Spleen (tissue), 11 donors: Measurements from ENCODE around the gene BAAT. TPM values are rescaled to one million over a fixed set of nuclear protein-coding genes. Genes with fewer than 3 reads are reported as not detected.

Experiments used
- DNase-seq: peaks from one replicate; pipeline ENCODE4 v3.0.0-alpha.2; 2020
- H3K27ac ChIP-seq, 8 donors: fragments of 200-600 bp; sonication (generic) in 7 of 8; 1 replicate in 4 of 8; 2 replicates in 4 of 8; pipeline versions ENCODE4 v1.5.0 to v1.8.0; 2016 to 2021; ENCODE audit warnings: inconsistent platforms in 4 of 8, mild to moderate bottlenecking in 4 of 8, moderate library complexity in 1 of 8
- H3K27me3 ChIP-seq, 7 donors: fragments of 200-600 bp; sonication (generic) in 6 of 7; replicated peaks in 1 of 7; 1 replicate in 4 of 7; 2 replicates in 3 of 7; pipeline versions ENCODE4 v1.5.0 to v1.8.0; 2016 to 2021; ENCODE audit warnings: inconsistent platforms in 3 of 7, mild to moderate bottlenecking in 1 of 7
- H3K36me3 ChIP-seq, 6 donors: fragments of 200-600 bp; sonication (generic) in 5 of 6; 1 replicate in 4 of 6; 2 replicates in 2 of 6; pipeline versions ENCODE4 v1.5.0 to v1.8.0; 2016 to 2021; ENCODE audit warnings: inconsistent platforms in 2 of 6
- H3K4me1 ChIP-seq, 6 donors: fragments of 200-600 bp; sonication (generic) in 5 of 6; 1 replicate in 3 of 6; 2 replicates in 3 of 6; pipeline versions ENCODE4 v1.5.0 to v1.8.0; 2016 to 2021; ENCODE audit warnings: inconsistent platforms in 3 of 6
- H3K4me3 ChIP-seq, 8 donors: fragments of 200-600 bp; sonication (generic) in 7 of 8; 1 replicate in 4 of 8; 2 replicates in 4 of 8; pipeline versions ENCODE4 v1.5.0 to v1.8.0; 2016 to 2021; ENCODE audit warnings: inconsistent platforms in 4 of 8, mild to moderate bottlenecking in 4 of 8, moderate library complexity in 2 of 8
- H3K9me3 ChIP-seq, 8 donors: fragments of 200-600 bp; sonication (generic) in 7 of 8; 1 replicate in 4 of 8; 2 replicates in 4 of 8; pipeline versions ENCODE4 v1.5.0 to v1.8.0; 2016 to 2021; ENCODE audit warnings: inconsistent platforms in 4 of 8
- CTCF ChIP-seq, 11 experiments: fragments of 200-600 bp in 7 of 11; fragments of 450-650 bp in 4 of 11; sonication (generic) in 4 of 11; IDR thresholded peaks in 8 of 11; conservative IDR thresholded peaks in 3 of 11; 1 replicate in 7 of 11; 2 replicates in 4 of 11; pipeline versions ENCODE4 v1.4.0 to v1.8.0; 2016 to 2021; ENCODE audit warnings: antibody characterized with exemption in 11 of 11, inconsistent platforms in 4 of 11, mild to moderate bottlenecking in 1 of 11
- POLR2A ChIP-seq, 3 donors: fragments of 450-650 bp; IDR thresholded peaks; one replicate each; pipeline ENCODE4 v1.5.1; 2017; ENCODE audit warnings: antibody characterized with exemption in 3 of 3, mild to moderate bottlenecking in 1 of 3
- POLR2AphosphoS5 ChIP-seq, 3 donors: sonication (generic); formaldehyde crosslinking; IDR thresholded peaks; one replicate each; pipeline ENCODE4 v1.5.1; 2017; ENCODE audit warnings: antibody characterized with exemption in 3 of 3
- WGBS, 5 donors: extraction: QIAGEN DNeasy Blood & Tissue Kit in 3 of 5; methylation state at CpG; one replicate each; pipeline versions ENCODE4 v1.1.5 to v1.1.7; 2013 to 2018; 5-methylcytosine and 5-hydroxymethylcytosine counted together
- intact Hi-C: fragments of 100-400 bp; cut with DNase I; formaldehyde crosslinking; loops from one replicate; pipeline ENCODE4 v1.15.0; 2023; ENCODE audit warnings: low total_unique reads
- polyA plus RNA-seq, 3 donors: library from polyadenylated mRNA; stranded (reverse); fragments of 200-250 nt; gene quantifications; one replicate each; pipeline ENCODE4 v1.2.1, GENCODE V29; 2013
- total RNA-seq, 7 donors: library from RNA; depleted of rRNA in 3 of 7; stranded (reverse); fragments of >200 nt in 3 of 7; fragmentation: NEBNext Ultra II Directional in 4 of 7; extraction: Animal tissue kit (Norgen Biotek cat#: 25700) in 4 of 7; gene quantifications; one replicate each; pipeline versions ENCODE4 v1.1.0 to v1.2.1, GENCODE V29; 2016 to 2021
- donor health status: healthy with polysubstance abuse.
- donor health status: DM: no; HTN: no; CAD: no; lungs with moderate emphysema.
- donor health status: DM: no; HTN: no; CAD: no.
- donor health status: Bipolar disorder and iron deficiency.
- donor health status: healthy.
- donor health status: DM: no; HTN: no; CAD: no.
- donor health status: DM: yes; HTN: yes; CAD: no.

BAAT gene
- total and polyA plus RNA-seq, 10 donors = 0.02 to 0.15 (median 0.10) TPM; not detected in 6

- no peak for TF ChIP-seq CTCF (IDR thresholded peaks at IDR 0.05 in 8 of 11, conservative IDR thresholded peaks at IDR 0.05 in 3 of 11)
- no peak for TF ChIP-seq POLR2AphosphoS5 (IDR thresholded peaks at IDR 0.05)
- TF ChIP-seq POLR2A (IDR thresholded peaks at IDR 0.05) = no peak
- intact Hi-C loops = no loop called here
- H3K27me3 ChIP-seq = no peaks in the 10 kb centered on the region
- H3K4me1 ChIP-seq = no peaks in the 10 kb centered on the region
- H3K9me3 ChIP-seq = peaks cover 14 to 94% (median 70%) of the 10 kb centered on the region in 8 donors
- H3K27ac ChIP-seq = no peak overlapping the region
- peaks cover 0 to 21% (median 0%) of the 10 kb centered on the region in 6 donors for H3K36me3 ChIP-seq
- no peak overlapping the region for H3K4me3 ChIP-seq
- no peak for DNase-seq
Observed at GRCh38 chr9:101417389-101417788, 32.6 kb upstream of the BAAT start.

GRCh38 chr9:101415578-101415977, 30.8 kb upstream of the BAAT start:
- Histone ChIP-seq H3K27ac (no peak overlapping the region), H3K4me3 (no peak overlapping the region), H3K36me3 (peaks cover 0 to 21% (median 0%) of the 10 kb centered on the region in 6 donors), H3K27me3 (no peaks in the 10 kb centered on the region), H3K9me3 (peaks cover 17 to 98% (median 86%) of the 10 kb centered on the region in 8 donors), H3K4me1 (no peaks in the 10 kb centered on the region)
- TF ChIP-seq POLR2A (IDR thresholded peaks at IDR 0.05) = no peak
- TF ChIP-seq POLR2AphosphoS5 (IDR thresholded peaks at IDR 0.05) = no peak
- no peak for TF ChIP-seq CTCF (IDR thresholded peaks at IDR 0.05 in 8 of 11, conservative IDR thresholded peaks at IDR 0.05 in 3 of 11)
- intact Hi-C loops = no loop called here
- DNase-seq = no peak

GRCh38 chr9:101414839-101415238, 30.0 kb upstream of the BAAT start:
- peaks cover 24 to 98% (median 93%) of the 10 kb centered on the region in 8 donors for H3K9me3 ChIP-seq
- intact Hi-C loops = no loop called here

GRCh38 chr9:101409079-101409477, 24.3 kb upstream of the BAAT start:
- H3K27ac ChIP-seq = no peak overlapping the region
- TF ChIP-seq POLR2AphosphoS5 (IDR thresholded peaks at IDR 0.05) (no peak), POLR2A (IDR thresholded peaks at IDR 0.05) (no peak), CTCF (IDR thresholded peaks at IDR 0.05 in 8 of 11, conservative IDR thresholded peaks at IDR 0.05 in 3 of 11) (no peak)
- intact Hi-C loops = no loop called here
- no peak for DNase-seq
- H3K4me3 ChIP-seq = no peak overlapping the region
- WGBS, 5 donors = 94 to 99% (median 97%) methylated on average over 4 of the region's 4 CpGs
- H3K9me3 ChIP-seq = peaks cover 43 to 100% (median 100%) of the 10 kb centered on the region in 8 donors
- peaks cover 38 to 66% (median 57%) of the 10 kb centered on the region in 6 donors for H3K36me3 ChIP-seq
- no peaks in the 10 kb centered on the region for H3K4me1 ChIP-seq
- H3K27me3 ChIP-seq = no peaks in the 10 kb centered on the region

More at GRCh38 chr9:101414839-101415238, 30.0 kb upstream of the BAAT start:
- no peak overlapping the region for H3K27ac ChIP-seq
- no peak overlapping the region for H3K4me3 ChIP-seq
- no peak for DNase-seq
- no peak for TF ChIP-seq POLR2AphosphoS5 (IDR thresholded peaks at IDR 0.05)
- TF ChIP-seq POLR2A (IDR thresholded peaks at IDR 0.05) = no peak
- TF ChIP-seq CTCF (IDR thresholded peaks at IDR 0.05 in 8 of 11, conservative IDR thresholded peaks at IDR 0.05 in 3 of 11) = no peak
- no peaks in the 10 kb centered on the region for H3K27me3 ChIP-seq
- peaks cover 0 to 24% (median 0%) of the 10 kb centered on the region in 6 donors for H3K36me3 ChIP-seq
- H3K4me1 ChIP-seq = no peaks in the 10 kb centered on the region
